ENCODE data around the gene SVOPL.

GRCh38 chr7:138662991-138663320 lies 38.2 kb downstream of the SVOPL start:
- TF ChIP-seq EZH2 (IDR thresholded peaks at IDR 0.05; ENCODE audit: borderline replicate concordance, low read depth, low read length, severe bottlenecking) (no peak), CTCF (IDR thresholded peaks at IDR 0.05; ENCODE audit: borderline replicate concordance, extremely low read depth, low read length, poor library complexity, severe bottlenecking) (no peak)
